ENCODE data around the gene COX19. TPM values are rescaled to one million over a fixed set of nuclear protein-coding genes. Genes with fewer than 3 reads are reported as not detected.
"Not testable (repeated sequence)": the region's sequence is repeated elsewhere in the genome, so short reads cannot be mapped to it uniquely, and the experiment has no call there.

COX19 gene
- total RNA-seq, 1 donor from 2014 or later, result 9.4 TPM

DNA sequence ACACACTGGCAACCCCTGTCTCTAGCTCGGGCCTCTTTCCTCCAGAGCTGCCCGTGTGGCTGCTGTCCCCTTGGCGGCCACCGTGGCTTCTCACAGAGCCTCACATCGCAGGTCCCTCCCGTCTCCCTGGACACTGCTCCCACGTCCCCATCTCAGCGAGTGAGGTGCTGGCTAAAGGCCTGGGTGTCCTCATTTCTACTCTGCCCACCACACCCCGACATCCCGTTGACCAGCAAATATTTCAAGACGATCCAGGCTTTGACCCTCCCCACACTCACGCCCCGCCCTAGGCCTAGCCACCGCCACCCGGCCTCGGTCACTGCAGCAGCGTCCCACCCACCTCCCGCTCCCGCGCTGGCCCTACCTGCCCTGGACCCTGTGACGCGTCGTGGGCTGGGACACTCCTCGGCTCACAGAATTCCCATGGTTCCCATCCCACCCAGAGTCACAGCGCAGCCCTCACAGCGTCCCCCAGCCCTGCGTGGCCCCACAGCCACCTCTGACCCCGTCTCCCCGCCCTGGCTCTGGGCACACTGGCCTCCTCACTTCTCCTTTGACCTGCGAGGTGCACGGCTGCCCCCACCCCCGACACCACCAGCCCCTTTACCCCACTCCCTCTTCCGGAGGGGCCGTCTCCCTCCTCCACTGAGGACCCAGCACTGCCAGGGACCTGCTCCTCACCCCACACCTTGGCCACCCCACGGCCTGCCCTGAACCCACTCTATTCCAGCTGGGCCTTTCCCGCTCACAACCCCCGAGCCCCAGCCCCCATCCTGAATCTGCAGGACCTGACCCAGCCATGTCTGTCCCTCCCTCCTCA is 27.7 kb downstream of the COX19 start:
- TF ChIP-seq, protein P1, sequence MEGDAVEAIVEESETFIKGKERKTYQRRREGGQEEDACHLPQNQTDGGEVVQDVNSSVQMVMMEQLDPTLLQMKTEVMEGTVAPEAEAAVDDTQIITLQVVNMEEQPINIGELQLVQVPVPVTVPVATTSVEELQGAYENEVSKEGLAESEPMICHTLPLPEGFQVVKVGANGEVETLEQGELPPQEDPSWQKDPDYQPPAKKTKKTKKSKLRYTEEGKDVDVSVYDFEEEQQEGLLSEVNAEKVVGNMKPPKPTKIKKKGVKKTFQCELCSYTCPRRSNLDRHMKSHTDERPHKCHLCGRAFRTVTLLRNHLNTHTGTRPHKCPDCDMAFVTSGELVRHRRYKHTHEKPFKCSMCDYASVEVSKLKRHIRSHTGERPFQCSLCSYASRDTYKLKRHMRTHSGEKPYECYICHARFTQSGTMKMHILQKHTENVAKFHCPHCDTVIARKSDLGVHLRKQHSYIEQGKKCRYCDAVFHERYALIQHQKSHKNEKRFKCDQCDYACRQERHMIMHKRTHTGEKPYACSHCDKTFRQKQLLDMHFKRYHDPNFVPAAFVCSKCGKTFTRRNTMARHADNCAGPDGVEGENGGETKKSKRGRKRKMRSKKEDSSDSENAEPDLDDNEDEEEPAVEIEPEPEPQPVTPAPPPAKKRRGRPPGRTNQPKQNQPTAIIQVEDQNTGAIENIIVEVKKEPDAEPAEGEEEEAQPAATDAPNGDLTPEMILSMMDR (IDR thresholded peaks at IDR 0.05), result no peak
- Histone ChIP-seq H3K27ac (no peak overlapping the region), H3K4me3 (no peak overlapping the region), H3K4me1 (no peaks in the 10 kb centered on the region), H3K9me3 (no peaks in the 10 kb centered on the region), H3K27me3 (no peaks in the 10 kb centered on the region), H3K36me3 (no peaks in the 10 kb centered on the region)
- intact Hi-C loops (cut with DNase I), result no loop called here
- ATAC-seq (no peak), DNase-seq (peak; percentile 63)

DNA sequence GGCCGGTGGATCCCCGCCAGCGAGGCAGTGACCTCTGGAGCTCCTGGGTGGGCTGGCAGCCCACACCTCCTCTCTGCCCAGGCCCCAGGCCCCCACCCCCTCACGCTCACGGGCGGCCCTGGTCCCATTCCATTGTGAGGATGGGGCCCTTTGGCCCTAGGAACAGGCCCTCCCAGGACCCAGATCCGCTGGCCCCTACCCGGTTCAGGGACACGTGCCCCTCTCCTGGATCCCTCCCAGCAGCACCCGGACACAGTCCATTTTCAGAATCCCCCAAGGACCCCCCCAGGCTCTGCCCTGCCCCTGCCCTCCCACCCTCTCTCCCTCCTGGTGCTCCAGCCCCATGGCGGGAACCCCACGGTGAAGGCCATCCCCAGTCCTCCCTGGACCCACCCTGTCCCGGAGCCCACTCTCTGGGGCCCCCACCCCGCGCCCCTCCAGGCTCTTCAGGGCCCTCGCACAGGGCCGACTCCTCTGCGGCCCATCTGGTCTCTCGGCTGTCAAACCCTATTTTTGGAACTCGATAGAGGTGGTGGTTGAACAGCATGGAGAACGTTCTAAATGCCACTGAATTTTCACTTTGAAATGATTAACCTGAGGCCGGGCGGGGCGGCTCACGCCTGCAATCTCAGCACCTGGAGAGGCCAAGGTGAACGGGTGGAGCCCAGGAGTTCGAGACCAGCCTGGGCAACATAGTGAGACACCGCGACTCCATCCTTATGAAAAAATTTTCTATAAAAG is 28.9 kb downstream of the COX19 start:
- TF ChIP-seq, protein P1 (IDR thresholded peaks at IDR 0.05), result no peak
- Histone ChIP-seq H3K27me3 (no peaks in the 10 kb centered on the region), H3K4me1 (no peaks in the 10 kb centered on the region), H3K9me3 (no peaks in the 10 kb centered on the region), H3K36me3 (no peaks in the 10 kb centered on the region), H3K27ac (peak overlapping the region; percentile 77), H3K4me3 (peak overlapping the region; percentile 45)
- intact Hi-C loops (cut with DNase I), result no loop called here
- DNase-seq, result peak; percentile 53
- ATAC-seq, result no peak

DNA sequence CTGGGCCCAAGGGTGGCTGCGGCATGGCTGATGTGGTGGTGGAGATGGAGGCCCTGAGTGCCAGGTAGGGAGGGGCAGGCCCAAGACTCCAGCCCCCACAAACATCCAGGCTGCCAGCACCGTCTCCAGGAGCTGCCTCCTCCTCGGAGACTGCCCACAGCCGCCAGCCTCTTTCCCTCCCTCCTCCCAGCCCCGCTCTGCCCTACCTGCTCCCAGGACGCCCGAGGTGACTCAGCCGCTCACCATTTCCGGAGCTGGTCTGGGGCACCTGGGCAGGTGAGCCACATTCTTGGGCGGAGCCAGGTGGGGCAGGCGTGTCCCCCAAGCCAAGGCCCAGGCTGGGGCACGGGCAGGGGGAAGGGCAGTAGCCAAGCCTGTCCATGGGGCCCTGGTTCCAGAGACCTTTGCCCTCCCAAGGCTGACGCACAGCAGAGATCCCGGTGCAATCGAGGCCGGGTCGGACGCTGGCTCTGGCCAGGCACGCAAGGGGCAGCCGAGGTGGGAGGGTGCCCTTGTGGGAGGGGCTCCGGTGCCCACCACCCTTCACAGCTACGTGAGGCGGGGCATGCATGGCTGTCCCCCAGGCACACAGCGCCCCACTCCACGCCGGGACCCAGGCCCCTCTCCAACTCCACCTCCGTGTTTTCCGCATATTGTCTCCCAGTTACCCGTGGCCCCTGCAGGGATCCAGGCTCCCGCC is 29.6 kb downstream of the COX19 start:
- Histone ChIP-seq H3K4me1 (no peaks in the 10 kb centered on the region), H3K36me3 (no peaks in the 10 kb centered on the region), H3K9me3 (no peaks in the 10 kb centered on the region), H3K27ac (peak overlapping the region; percentile 77), H3K27me3 (no peaks in the 10 kb centered on the region), H3K4me3 (peak overlapping the region; percentile 45)
- intact Hi-C loops (cut with DNase I), result no loop called here
- DNase-seq (peak; percentile 94), ATAC-seq (peak; percentile 97)
- TF ChIP-seq, protein P1 (IDR thresholded peaks at IDR 0.05), result no peak

DNA sequence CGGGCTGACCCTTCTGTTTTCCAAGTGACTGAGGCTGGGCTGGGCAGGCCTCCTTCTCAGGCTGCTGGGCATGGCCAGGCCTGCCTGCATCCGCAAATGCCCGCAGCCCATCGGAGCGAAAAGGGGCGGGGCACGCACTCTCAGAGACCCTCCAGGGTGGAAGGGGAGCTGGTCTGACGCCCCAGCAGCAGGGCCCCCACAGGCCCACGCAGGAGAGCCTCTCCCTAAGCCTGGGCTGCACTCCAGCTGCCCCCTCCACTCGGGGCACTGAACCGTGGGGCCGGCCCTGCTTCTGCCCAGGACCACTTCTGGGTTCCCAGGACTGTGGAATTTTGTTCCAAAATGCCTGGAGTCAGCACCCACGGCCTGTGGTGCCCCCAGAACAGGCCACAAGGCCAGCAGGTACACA is 30.2 kb downstream of the COX19 start:
- ATAC-seq (peak; percentile 11), DNase-seq (peak; percentile 68)
- Histone ChIP-seq H3K27ac (peak overlapping the region; percentile 77), H3K4me1 (no peaks in the 10 kb centered on the region), H3K36me3 (no peaks in the 10 kb centered on the region), H3K4me3 (peak overlapping the region; percentile 45), H3K27me3 (no peaks in the 10 kb centered on the region), H3K9me3 (no peaks in the 10 kb centered on the region)
- TF ChIP-seq, protein P1 (IDR thresholded peaks at IDR 0.05), result no peak
- intact Hi-C loops (cut with DNase I), result no loop called here

DNA sequence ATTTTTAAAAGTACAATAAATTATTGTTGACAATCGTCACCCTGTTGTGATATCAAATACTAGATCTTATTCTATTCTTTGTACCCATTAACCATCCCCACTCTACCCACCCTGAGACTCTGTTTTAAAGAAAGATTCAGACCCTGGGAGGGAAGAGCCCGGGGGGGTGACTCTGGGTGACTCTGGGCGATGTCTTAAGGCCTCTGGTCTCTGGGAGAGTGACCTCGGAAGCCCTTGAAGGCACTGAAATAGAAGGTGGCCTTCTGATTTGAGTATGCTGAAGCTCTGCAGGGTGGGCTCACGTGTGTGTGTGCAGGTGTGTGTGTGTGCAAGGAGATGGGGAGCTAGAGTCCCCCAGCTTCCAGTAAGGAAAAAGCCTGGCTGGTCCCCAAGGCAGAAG is 30.6 kb downstream of the COX19 start:
- H3K27ac ChIP-seq, result peak overlapping the region; percentile 77
- H3K36me3 ChIP-seq, result no peaks in the 10 kb centered on the region
- H3K27me3 ChIP-seq, result no peaks in the 10 kb centered on the region
- TF ChIP-seq, protein P1 (IDR thresholded peaks at IDR 0.05), result no peak
- intact Hi-C loops (cut with DNase I), result no loop called here
- DNase-seq (no peak), ATAC-seq (no peak)
- peak overlapping the region; percentile 45 for H3K4me3 ChIP-seq
- no peaks in the 10 kb centered on the region for H3K9me3 ChIP-seq
- no peaks in the 10 kb centered on the region for H3K4me1 ChIP-seq

DNA sequence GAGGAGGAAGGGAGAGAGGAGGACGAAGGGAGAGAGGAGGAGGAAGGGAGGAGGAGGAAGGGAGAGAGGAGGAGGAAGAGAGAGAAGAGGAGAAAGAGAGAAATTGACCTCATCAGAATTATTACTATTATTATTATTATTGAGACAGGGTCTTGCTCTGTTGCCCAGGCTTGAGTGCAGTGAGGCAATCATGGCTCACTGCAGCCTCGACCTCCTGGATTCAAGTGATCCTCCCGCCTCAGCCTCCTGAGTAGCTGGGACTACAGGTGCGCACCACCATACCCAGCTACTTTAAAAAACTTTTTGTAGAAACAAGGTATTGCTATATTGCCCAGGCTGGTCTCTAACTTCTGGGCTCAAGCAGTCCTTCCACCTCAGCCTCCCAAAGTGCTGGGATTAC is 31.6 kb downstream of the COX19 start:
- H3K9me3 ChIP-seq; H3K4me1 ChIP-seq; H3K4me3 ChIP-seq; intact Hi-C loops (cut with DNase I); H3K27me3 ChIP-seq; H3K27ac ChIP-seq; ATAC-seq; H3K36me3 ChIP-seq: not testable (repeated sequence)
- DNase-seq, result peak; percentile 22

Measured in upper lobe of right lung (tissue), 1 donor.